ENCODE results near the gene VDAC1.

- TF ChIP-seq CTCF (IDR thresholded peaks at IDR 0.05; ENCODE audit: low read depth, low read length, poor library complexity, severe bottlenecking) = no peak
- no peak for TF ChIP-seq EZH2phosphoT487 (IDR thresholded peaks at IDR 0.05; ENCODE audit: borderline replicate concordance, low read length)
Observed at GRCh38 chr5:133991171-133991910, 13.4 kb downstream of the VDAC1 start.
